Stimulated activated CD4-positive, alpha-beta T cell treated with anti-CD3 and anti-CD28 coated beads, Interleukin-1b, Interleukin-23, amount 100 ng/mL, for 1 hour (primary cell): ENCODE measurements around the gene LPXN.

Source experiments
- DNase-seq, 2 donors: peaks; one replicate each; pipeline ENCODE4 v3.0.0-alpha.2; 2020; ENCODE audit warnings: low read depth in 2 of 2

The LPXN gene

GRCh38 chr11:58575377-58576020, at the start of gene LPXN:
Gene LPXN, minus strand, starts transcription at chr11:58575856. Its CDS starts 84 bp downstream, at chr11:58575772.
- DNase-seq: peak in 1 of 2 donors; percentile 22

GRCh38 chr11:58625086-58625485, 49.4 kb upstream of the LPXN start:
- no peak for DNase-seq

DNA sequence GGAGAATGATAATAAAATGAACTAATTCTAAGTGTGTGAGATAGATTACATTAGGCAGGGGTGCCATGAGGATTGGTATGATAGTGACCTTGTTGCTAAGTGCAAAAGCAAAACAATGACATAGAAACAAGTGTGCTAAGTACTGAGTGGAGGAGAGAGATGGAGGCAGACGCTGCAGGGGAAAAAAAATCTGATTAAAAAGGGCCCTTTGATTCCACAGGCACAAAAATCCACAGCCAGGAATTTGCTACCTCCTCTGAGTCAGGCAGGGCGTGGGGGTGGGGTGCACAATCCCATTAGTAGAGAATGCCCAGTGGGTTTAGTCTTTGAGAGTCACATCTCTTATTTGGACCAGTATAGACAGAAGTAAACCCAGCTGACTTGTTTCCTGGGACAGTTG, 46.7 kb upstream of the LPXN start, which contains the start of gene CNTF:
CNTF (plus strand) TSS at position 322 of the 400 bp plus-strand sequence. CDS start 88 bp downstream, outside the sequence.
- no peak for DNase-seq

- no peak for DNase-seq
Observed at GRCh38 chr11:58621586-58622262, 46.1 kb upstream of the LPXN start.

- no peak for DNase-seq
Observed at GRCh38 chr11:58617976-58618557, 42.4 kb upstream of the LPXN start.

DNA sequence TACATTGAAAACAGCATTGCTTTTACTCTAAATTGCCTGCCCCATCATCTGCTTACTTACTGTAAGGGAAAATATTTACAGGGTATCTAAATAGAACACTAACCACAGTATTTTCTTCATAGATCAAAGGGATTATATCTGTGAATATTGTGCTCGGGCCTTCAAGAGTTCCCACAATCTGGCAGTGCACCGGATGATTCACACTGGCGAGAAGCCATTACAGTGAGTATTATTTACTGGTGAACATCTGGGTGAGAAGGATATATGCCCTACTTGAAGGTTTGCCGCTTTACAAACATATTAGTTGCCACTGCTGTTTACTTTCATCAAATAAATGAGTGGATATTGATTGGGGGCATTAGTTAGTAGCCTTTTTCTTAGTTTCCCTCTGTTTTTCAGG, 40.9 kb upstream of the LPXN start:
- no peak for DNase-seq

DNA sequence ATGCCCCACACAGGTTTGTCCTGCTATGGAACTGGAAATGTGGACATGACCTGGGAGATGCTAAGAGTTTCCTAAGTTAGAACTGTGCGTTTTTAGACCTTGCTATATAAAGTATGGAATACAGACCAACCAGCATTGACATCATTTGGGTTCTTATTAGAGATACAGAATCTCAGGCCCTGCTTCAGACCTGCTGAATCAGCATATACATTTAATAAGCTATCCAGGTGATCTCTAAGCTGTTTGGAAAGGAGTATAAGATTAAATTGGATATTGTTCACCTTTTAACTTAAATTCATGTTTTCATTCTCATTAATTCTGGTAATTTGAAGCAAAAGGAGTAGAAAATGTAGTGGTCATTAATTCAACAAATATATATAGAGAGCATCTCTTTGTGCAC, 39.9 kb upstream of the LPXN start:
- no peak for DNase-seq

DNA sequence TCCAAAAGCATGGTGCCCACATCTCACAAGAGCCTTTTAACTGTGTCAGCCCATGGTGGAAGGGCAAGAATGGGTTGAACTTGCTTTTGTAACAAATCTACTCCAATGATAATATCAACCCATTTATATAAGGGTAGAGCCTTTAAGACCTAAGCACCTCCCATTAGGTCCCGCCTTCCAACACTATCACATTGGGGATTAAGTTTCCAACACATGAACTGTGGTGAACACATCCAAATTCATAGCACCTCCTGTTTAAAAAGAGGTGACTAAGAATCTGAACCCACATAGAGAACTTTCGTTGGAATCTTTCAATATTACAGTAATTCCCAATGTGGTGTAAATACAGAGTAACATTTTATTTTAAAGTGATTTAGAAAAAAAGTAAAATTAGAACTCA, 37.6 kb upstream of the LPXN start:
- DNase-seq: no peak

DNA sequence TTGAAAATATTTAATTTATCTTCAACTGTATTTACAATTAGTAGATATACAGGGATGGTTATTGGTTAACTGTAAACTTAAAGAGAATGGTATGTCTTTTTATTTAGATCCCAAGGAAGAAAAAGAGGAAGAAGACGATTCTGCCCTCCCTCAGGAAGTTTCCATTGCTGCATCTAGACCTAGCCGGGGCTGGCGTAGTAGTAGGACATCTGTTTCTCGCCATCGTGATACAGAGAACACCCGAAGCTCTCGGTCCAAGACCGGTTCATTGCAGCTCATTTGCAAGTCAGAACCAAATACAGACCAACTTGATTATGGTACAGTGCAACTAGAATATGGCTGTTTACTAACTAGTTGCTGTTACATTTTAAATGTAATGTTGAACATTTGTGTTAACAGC, 34.1 kb upstream of the LPXN start:
- DNase-seq: no peak

DNA sequence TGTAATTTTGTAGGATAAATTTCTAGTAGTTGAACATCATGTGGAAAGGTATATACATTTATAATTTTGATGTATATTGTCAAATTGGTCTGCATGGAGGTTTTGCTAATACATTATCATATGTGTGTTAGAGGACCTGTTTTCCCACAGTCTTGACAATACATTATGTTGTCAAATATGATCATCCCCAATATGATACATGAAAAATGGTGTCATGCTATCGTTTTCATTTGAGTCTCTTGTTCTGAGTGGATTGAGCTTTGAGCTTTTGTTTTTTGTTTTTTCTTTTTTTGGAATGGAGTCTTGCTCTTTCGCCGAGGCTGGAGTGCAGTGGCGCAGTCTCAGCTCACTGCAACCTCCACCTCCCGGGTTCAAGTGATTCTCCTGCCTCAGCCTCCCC, 32.7 kb upstream of the LPXN start:
- no peak for DNase-seq

DNA sequence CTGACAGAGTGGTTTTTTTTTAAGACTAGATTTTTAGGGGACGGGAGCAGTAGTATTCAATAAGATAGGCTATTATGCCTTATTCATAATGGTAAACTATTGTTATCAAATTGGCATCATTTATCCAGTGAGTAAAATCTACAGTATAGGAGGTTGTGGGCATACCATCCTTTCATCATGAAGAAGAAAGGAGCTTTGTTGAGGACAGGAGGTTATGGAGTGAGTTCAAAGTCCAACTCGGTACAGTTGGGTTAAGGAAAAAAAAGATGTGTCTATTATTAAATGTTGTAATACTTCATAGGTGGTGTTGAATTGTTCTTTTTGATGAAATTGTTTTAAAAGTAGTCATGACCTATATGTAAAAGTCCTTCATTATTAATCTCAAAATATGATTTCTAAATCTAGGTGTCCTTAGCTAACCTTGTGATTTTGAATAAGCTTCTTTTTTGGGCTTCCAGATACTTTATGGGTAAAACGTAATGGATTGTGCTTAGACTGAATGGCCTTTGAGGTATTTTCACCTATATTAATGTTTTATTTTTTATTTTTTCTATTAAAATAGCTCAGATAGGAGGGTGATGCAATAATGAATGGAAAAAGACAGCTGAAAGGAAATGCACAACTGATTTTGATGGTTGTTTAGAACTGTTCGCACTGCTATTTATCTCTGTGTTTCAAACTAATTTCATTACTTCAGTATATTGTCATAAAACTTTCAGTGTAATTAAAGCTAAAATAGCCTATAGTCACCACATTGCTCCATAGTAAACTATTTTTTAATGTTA, 31.5 kb upstream of the LPXN start:
- DNase-seq: no peak

DNA sequence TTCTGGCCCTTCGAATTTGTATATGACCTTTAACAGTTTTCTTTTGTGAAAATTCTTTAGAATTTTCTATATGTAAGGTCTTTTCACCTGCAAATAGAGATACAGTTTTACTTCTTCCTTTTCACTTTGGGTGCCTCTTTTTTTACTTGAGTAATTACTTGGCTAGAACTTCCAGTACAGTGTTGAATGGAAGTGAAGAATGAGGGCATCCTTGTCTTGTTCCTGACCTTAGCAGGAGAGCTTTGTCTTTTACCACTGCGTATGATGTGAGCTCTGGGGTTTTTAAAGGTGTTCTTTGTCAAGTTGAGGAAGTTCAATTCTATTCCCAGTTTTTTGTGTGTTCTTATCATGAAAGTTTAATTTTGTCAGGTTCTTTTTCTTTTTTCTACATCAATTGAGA, 24.9 kb upstream of the LPXN start:
- DNase-seq: no peak

DNA sequence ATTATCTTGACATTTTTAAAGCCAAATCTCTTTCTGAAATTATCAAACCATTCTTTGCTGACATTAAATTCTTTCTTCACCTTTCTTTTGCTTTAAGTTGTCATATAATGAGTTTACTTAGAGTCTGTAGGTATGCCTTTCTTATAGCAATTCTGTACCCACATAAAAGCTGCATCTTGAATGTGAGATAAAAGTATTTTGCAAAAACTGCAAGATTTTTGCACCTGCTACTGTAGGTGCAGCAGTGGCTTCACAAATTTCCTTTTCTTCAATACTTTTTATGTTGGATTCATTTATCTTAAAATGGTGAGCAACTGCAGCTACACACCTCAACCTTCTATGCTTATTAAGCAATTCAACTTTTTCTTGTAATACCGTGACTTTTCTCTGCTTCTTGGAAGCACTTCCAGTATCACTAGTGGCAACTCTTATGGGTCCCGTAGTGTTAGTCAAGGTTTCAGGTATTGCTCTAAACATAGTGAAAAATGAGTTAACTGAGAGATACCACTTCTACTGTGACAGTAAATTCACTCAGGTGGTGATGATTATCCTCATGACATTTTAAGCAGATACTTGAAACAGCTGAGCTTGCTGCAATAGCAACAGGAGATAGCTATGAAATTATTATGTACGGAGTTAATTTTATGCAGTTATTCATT, 22.0 kb upstream of the LPXN start:
- DNase-seq: no peak

GRCh38 chr11:58596621-58597020, 21.0 kb upstream of the LPXN start:
- DNase-seq: no peak

DNA sequence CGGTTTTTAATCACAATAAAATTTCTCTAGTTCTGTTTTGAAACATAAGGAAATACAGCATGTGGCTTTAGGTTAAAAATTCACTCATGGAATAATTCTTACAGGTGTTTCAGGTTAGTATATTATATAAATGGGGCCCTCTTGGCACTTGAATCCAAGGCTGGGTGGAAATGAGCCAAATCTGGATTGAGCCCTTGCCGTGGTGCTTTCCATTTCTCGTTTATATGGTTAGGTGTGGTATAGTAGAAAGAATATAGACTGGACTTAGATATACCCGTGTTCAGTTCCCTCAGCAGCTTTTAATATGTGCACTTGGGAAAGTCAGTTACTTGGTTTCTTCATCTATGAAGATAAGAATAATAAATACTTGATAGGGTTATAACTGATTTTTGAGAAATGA, 19.2 kb upstream of the LPXN start:
- DNase-seq: no peak

DNA sequence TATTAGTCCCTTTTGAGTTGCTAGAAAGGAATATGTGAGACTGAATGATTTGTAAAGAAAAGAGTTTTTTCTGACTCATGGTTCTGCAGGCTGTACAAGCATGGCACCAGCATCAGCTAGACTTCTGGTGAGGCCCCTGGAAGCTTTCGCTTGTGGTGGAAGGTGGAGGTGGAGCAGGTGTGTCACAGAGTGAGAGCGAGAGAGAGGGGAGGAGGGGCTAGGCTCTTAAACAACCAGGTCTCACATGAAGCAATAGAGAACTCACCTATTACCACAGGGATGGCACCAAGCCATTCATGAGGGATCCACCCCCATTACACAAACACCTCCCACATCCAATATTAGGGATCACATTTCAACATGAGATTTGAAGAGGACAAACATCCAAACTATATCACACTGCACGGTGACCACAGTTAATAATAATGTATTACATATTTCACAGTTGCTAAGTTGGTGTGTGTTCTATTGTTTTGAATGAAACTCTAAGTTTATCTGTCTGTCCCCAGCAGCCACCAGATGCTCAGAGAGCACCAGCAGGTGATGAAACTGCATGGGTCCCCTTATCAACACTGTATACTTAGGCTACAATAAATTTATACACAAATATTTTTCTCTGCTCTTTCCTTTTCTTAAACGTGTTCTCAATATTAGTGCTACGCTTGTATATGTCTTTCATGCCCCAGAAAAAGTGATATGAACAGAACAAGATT, 17.3 kb upstream of the LPXN start:
- no peak for DNase-seq

DNA sequence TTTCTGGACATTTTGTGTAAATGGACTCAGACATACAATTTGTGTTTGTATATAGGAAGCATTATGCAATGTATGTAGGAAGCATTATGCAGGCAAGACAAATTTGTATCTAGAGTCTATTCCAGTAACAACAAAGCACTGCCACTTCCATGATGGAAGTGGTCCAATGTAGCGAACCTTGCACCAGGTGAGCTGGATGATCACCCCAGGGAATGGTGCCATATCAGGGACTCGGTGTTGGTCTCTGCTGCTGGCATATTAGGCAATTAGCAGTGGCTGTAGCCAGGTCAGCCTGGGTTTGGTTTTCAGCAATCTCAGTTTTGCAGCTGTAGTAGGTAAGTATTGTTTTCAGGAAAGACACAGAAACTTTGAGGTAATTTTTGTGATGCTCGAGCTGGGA, 16.0 kb upstream of the LPXN start:
- DNase-seq: no peak

DNA sequence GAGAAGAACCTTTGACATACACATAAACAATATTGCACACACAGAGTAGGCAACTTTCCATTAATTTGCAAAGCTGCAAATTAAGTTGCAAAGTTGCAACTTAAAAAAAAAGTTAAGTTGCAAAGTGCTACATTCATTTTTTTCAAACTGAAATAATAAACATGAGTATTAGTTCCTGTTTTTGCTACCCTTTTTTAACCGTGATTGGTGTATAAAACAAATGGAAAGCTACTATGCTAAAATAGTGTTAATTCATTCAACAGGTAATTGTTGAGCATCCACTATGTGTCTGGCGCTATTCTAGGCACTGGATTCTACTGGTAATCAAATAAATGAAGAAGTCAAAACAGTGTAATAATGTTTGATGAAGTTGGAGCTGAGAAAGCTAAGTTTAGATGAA, 11.3 kb upstream of the LPXN start:
- no peak for DNase-seq

- no peak for DNase-seq
Observed at GRCh38 chr11:58582437-58582836, 6.8 kb upstream of the LPXN start.

DNA sequence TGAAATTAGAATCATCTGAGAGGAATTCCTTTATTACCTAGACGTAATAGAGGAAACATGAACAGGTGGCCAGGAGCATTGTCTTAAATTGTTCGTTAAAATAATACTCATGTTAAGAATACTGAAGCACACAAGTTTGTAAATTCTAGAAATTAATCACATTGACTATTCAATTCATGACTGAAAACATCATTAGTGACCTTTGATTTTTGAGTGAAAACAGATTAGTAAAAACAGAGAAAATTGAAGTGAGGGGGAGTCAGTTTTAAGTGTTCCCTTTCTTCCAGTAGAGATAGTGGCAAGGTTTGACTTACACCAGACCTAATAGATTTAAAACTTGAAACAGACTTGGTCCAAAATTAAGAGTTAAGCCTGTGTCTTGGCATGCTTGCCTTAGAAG, 4.7 kb upstream of the LPXN start:
- no peak for DNase-seq
